Aorta (tissue), 5 donors: Measurements from ENCODE around the gene GPA33. TPM values are rescaled to one million over a fixed set of nuclear protein-coding genes. Genes with fewer than 3 reads are reported as not detected.

ENCODE experiments used
- ATAC-seq: fragments of 200-7000 bp; cut with Tn5 transposase; one replicate; pipeline ENCODE4 v1.9.1; 2022; ENCODE audit warnings: moderate library complexity; ENCODE audit not compliant: low FRiP score
- DNase-seq, 2 donors: peaks; one replicate each; pipeline ENCODE4 v3.0.0-alpha.2; 2020
- H3K27ac ChIP-seq, 2 donors: one replicate each; pipeline ENCODE4 v1.5.1; 2013; ENCODE audit warnings: low read length in 2 of 2, mild to moderate bottlenecking in 2 of 2, moderate library complexity in 2 of 2, control low read depth in 1 of 2, inconsistent platforms in 1 of 2, low read depth in 1 of 2
- H3K27me3 ChIP-seq, 2 donors: one replicate each; pipeline ENCODE4 v1.6.1; 2013; ENCODE audit warnings: control low read depth in 1 of 2, low read length in 1 of 2, mild to moderate bottlenecking in 1 of 2, moderate library complexity in 1 of 2; ENCODE audit not compliant: insufficient read depth in 2 of 2, control insufficient read depth in 1 of 2
- H3K36me3 ChIP-seq, 2 donors: one replicate each; pipeline ENCODE4 v1.6.1; 2013; ENCODE audit warnings: control low read depth in 1 of 2, low read length in 1 of 2, mild to moderate bottlenecking in 1 of 2; ENCODE audit not compliant: insufficient read depth in 2 of 2, control insufficient read depth in 1 of 2
- H3K4me1 ChIP-seq, 2 donors: one replicate each; pipeline ENCODE4 v1.6.1; 2013; ENCODE audit warnings: low read length in 2 of 2, control low read depth in 1 of 2, mild to moderate bottlenecking in 1 of 2, moderate library complexity in 1 of 2; ENCODE audit not compliant: insufficient read depth in 2 of 2, control insufficient read depth in 1 of 2
- H3K4me3 ChIP-seq, 2 donors: one replicate each; pipeline ENCODE4 v1.5.1; 2013; ENCODE audit warnings: low read length in 2 of 2, control low read depth in 1 of 2, mild to moderate bottlenecking in 1 of 2
- H3K9me3 ChIP-seq: one replicate; pipeline ENCODE4 v1.6.1; 2013; ENCODE audit warnings: mild to moderate bottlenecking, low read length; ENCODE audit not compliant: control insufficient read depth
- WGBS, 2 donors: extraction: QIAGEN DNeasy Blood & Tissue Kit; methylation state at CpG; one replicate each; pipeline ENCODE4 v1.1.7; 2013; 5-methylcytosine and 5-hydroxymethylcytosine counted together
- intact Hi-C, 2 donors: fragments of 100-400 bp; cut with DNase I; formaldehyde crosslinking; loops; one replicate each; pipeline versions ENCODE4 v1.14.2 to v1.15.0; 2022
- polyA plus RNA-seq, 2 donors: library from polyadenylated mRNA; stranded (reverse); fragments of 200-250 nt; gene quantifications; one replicate each; pipeline ENCODE4 v1.2.3, GENCODE V29; 2013
- total RNA-seq, 2 donors: library from RNA; stranded (reverse); fragmentation: NEBNext Ultra II Directional; extraction: Animal tissue kit (Norgen Biotek cat#: 25700); gene quantifications; one replicate each; pipeline ENCODE4 v1.2.1, GENCODE V29; 2021
- donor health status: healthy with polysubstance abuse.
- donor health status: Bipolar disorder and iron deficiency.
- donor health status: DM: no; HTN: no; CAD: no.
- donor health status: DM: no; HTN: no; CAD: no.
- donor health status: DM: yes; HTN: yes; CAD: no.

Gene GPA33
- total and polyA plus RNA-seq, 4 donors: 0.20 to 8.9 TPM; not detected in 2

GRCh38 chr1:167110586-167110985 lies 20.4 kb upstream of the GPA33 start:
- H3K27ac ChIP-seq: no peak overlapping the region
- ATAC-seq: no peak
- DNase-seq: no peak
- H3K4me1 ChIP-seq: no peaks in the 10 kb centered on the region
- H3K27me3 ChIP-seq: no peaks in the 10 kb centered on the region
- H3K9me3 ChIP-seq: no peaks in the 10 kb centered on the region
- no peak overlapping the region for H3K4me3 ChIP-seq
- intact Hi-C loops: no loop called here
- 96 to 98% methylated on average over 3 of the region's 3 CpGs for WGBS, 2 donors
- H3K36me3 ChIP-seq: peaks cover 3 to 7% of the 10 kb centered on the region in 2 donors

- H3K27ac ChIP-seq: no peak overlapping the region
- no peak for ATAC-seq
- intact Hi-C loops: no loop called here
- H3K27me3 ChIP-seq: no peaks in the 10 kb centered on the region
- DNase-seq: no peak
- 75 to 83% methylated on average over 2 of the region's 2 CpGs for WGBS, 2 donors
- H3K4me3 ChIP-seq: no peak overlapping the region
- no peaks in the 10 kb centered on the region for H3K9me3 ChIP-seq
- H3K4me1 ChIP-seq: no peaks in the 10 kb centered on the region
- H3K36me3 ChIP-seq: peaks cover 0 to 3% of the 10 kb centered on the region in 2 donors
These were observed 18.9 kb upstream of the GPA33 start for GRCh38 chr1:167109125-167109524.

GRCh38 chr1:167107456-167107855 lies 17.3 kb upstream of the GPA33 start:
- intact Hi-C loops: no loop called here
- Histone ChIP-seq H3K9me3 (no peaks in the 10 kb centered on the region), H3K27ac (no peak overlapping the region), H3K4me3 (no peak overlapping the region), H3K4me1 (no peaks in the 10 kb centered on the region), H3K27me3 (no peaks in the 10 kb centered on the region), H3K36me3 (peaks cover 0 to 3% of the 10 kb centered on the region in 2 donors)
- ATAC-seq (no peak), DNase-seq (no peak)

GRCh38 chr1:167106119-167106461 lies 15.9 kb upstream of the GPA33 start:
- no peak overlapping the region for H3K27ac ChIP-seq
- WGBS, 2 donors: 80 to 83% methylated on average over 4 of the region's 4 CpGs
- no peak for DNase-seq

GRCh38 chr1:167105271-167106118 lies 15.3 kb upstream of the GPA33 start:
- no peaks in the 10 kb centered on the region for H3K9me3 ChIP-seq

More at GRCh38 chr1:167106119-167106461, 15.9 kb upstream of the GPA33 start:
- H3K9me3 ChIP-seq: no peaks in the 10 kb centered on the region
- ATAC-seq: no peak
- no peaks in the 10 kb centered on the region for H3K27me3 ChIP-seq
- intact Hi-C loops: no loop called here
- no peaks in the 10 kb centered on the region for H3K4me1 ChIP-seq
- H3K4me3 ChIP-seq: no peak overlapping the region
- H3K36me3 ChIP-seq: peaks cover 0 to 3% of the 10 kb centered on the region in 2 donors

GRCh38 chr1:167104256-167104633 lies 14.1 kb upstream of the GPA33 start:
- ATAC-seq (no peak), DNase-seq (no peak)
- Histone ChIP-seq H3K4me3 (no peak overlapping the region), H3K4me1 (no peaks in the 10 kb centered on the region), H3K9me3 (peaks cover 2% of the 10 kb centered on the region), H3K27ac (no peak overlapping the region), H3K36me3 (peaks cover 0 to 3% of the 10 kb centered on the region in 2 donors), H3K27me3 (no peaks in the 10 kb centered on the region)
- intact Hi-C loops: no loop called here
- 90 to 91% methylated on average over 6 of the region's 6 CpGs for WGBS, 2 donors

More at GRCh38 chr1:167105271-167106118, 15.3 kb upstream of the GPA33 start:
- H3K27me3 ChIP-seq: no peaks in the 10 kb centered on the region
- H3K4me1 ChIP-seq: no peaks in the 10 kb centered on the region
- intact Hi-C loops: no loop called here
- H3K36me3 ChIP-seq: peaks cover 0 to 3% of the 10 kb centered on the region in 2 donors
- no peak overlapping the region for H3K4me3 ChIP-seq
- H3K27ac ChIP-seq: no peak overlapping the region
- DNase-seq (no peak), ATAC-seq (no peak)
- 69 to 73% methylated on average over 12 of the region's 12 CpGs for WGBS, 2 donors

- DNase-seq (no peak), ATAC-seq (no peak)
- H3K36me3 ChIP-seq: peaks cover 0 to 3% of the 10 kb centered on the region in 2 donors
- H3K27me3 ChIP-seq: no peaks in the 10 kb centered on the region
- peaks cover 2% of the 10 kb centered on the region for H3K9me3 ChIP-seq
- H3K4me3 ChIP-seq: no peak overlapping the region
- WGBS, 2 donors: 79 to 84% methylated on average over 5 of the region's 5 CpGs
- intact Hi-C loops: no loop called here
- no peak overlapping the region for H3K27ac ChIP-seq
- H3K4me1 ChIP-seq: no peaks in the 10 kb centered on the region
These were observed 12.9 kb upstream of the GPA33 start for GRCh38 chr1:167102906-167103573.

- Histone ChIP-seq H3K27me3 (no peaks in the 10 kb centered on the region), H3K4me1 (no peaks in the 10 kb centered on the region), H3K36me3 (no peaks in the 10 kb centered on the region), H3K27ac (no peak overlapping the region), H3K9me3 (peaks cover 2% of the 10 kb centered on the region), H3K4me3 (no peak overlapping the region)
- intact Hi-C loops: no loop called here
- ATAC-seq (no peak), DNase-seq (no peak)
- WGBS, 2 donors: 94 to 96% methylated on average over 2 of the region's 2 CpGs
These were observed 11.6 kb upstream of the GPA33 start for GRCh38 chr1:167101754-167102153.

GRCh38 chr1:167100730-167101129 lies 10.6 kb upstream of the GPA33 start:
- no peak for DNase-seq
- WGBS, 2 donors: 94 to 97% methylated on average over 2 of the region's 2 CpGs
- Histone ChIP-seq H3K36me3 (no peaks in the 10 kb centered on the region), H3K27ac (no peak overlapping the region), H3K9me3 (peaks cover 2% of the 10 kb centered on the region), H3K4me3 (no peak overlapping the region), H3K4me1 (no peaks in the 10 kb centered on the region), H3K27me3 (no peaks in the 10 kb centered on the region)
- no peak for ATAC-seq
- intact Hi-C loops: no loop called here
